ENCODE measurements around the gene CERS1.

Gene CERS1

DNA sequence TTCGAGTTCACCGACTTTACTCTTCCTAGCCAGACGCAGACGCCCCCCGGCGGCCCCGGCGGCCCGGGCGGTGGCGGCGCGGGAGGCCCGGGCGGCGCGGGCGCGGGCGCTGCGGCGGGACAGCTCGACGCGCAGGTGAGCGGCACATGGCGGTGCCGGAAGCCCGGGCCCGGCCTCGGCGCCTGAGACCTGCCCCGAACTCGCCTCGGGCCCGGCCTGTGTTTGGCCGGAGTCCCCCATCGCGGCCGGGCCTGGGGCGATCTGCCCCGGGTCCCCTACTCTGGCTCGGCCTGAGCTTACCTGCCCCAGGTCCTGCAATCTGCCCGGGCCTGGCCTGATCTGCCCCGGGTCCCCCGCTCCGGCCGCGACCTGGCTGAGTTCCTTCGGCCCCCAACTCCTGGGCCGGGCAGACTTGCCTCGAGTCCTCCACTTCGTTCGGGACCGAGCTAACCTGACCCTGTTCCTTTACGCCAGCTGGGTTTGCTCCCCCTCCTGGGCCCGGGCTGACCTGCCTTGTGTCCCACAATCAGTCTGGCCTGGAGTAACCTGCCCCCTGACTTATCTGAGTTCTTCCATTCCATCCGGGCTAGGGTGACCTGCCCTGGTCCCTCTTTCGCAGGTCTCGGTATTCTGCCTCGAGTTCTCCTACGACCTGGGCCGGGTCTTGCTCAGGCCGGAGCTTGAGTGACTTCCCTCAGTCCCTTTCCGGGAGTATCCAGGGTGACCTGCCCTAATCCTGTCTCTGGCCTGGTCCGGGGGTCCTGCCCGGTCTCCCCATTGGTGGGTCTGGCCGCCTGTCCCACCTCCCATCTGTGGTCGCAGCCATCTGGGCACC, 63.4 kb downstream of the CERS1 start:
- DNase-seq: no peak

DNA sequence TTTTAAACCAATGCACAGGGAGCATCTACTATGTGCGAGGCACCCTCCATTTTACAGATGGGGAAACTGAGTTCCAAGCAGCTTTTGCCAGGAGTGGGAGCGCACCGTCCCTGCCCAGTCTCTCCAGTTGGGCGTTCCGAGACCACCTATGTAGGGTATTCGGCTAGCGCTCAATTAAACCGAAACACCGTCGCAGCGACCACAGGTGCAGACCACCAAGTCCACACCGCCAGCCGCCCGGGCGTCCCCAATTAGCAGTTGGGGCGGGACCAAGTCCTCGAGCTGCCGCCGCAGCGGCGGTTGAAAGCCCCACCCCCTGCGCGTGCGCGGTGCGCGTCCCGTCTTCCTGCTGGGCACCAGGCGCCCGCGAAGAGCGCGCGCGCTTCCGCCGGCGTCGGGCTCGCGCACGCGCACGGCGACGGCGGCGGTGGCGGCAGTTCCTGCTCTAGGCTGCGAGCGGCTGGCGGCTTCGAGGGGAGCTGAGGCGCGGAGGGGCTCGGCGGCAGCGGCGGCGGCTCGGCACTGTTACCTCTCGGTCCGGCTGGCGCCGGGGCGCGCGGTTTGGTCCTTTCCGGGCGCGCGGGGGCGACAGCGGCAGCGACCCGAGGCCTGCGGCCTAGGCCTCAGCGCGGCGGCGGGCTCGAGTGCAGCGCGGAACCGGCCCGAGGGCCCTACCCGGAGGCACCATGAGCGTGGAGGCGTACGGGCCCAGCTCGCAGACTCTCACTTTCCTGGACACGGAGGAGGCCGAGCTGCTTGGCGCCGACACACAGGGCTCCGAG, 64.2 kb downstream of the CERS1 start, which contains the start of gene UPF1:
Gene UPF1 (plus strand): TSS at position 436 of the 782 bp plus-strand sequence. CDS start 251 bp downstream, at position 687.
- peak; percentile 88 for DNase-seq

DNA sequence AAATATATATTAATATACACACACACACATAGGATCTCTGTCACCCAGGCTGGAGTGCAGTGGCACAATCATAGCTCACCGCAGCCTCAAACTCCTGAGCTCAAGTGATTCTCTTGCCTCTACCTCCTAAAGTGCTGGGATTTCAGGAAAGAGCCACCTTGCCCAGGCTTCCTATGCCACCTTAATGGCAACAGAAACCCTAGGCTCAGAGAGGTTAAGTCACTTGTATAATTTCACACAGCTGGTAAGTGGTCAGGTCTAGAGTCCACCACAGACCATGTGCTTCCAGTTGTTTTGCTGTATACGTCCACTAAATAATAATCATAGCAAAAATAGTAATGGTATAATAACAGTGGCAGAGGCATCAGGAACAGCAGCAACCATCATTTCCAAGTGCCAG, 65.5 kb downstream of the CERS1 start:
- no peak for DNase-seq

DNA sequence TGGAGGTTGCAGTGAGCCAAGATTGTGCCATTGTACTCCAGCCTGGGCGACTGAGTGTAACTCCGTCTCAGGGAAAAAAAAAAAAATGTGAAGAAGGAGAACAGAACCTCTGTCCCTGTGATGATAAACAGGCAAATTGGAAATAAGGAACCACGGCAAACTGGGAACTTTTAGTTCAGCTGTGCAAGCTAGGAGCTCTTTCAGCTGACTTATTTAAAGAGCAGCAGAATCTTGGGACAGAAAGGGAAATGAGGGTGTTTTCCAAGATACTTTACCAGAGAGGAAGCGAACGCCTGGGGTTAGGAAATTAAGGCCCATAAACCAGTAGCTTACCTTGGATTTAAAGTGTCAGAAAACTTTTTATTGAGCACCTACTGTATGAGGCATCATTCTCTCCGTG, 67.2 kb downstream of the CERS1 start:
- no peak for DNase-seq

All from NCI-H1092 treated with DMSO at 0.1 percent for 48 hours (cell line).